ENCODE data around the gene NRROS. TPM values are rescaled to one million over a fixed set of nuclear protein-coding genes. Genes with fewer than 3 reads are reported as not detected.

Gene NRROS
- total RNA-seq, 1 donor from 2014 or later = 0.68 TPM

GRCh38 chr3:196602673-196603072 lies 36.8 kb upstream of the NRROS start:
- Mint-ChIP-seq H3K9me3 (no peaks in the 10 kb centered on the region), H3K4me3 (no peak overlapping the region), H3K36me3 (no peaks in the 10 kb centered on the region), H3K27ac (no peak overlapping the region), H3K27me3 (peaks cover 13% of the 10 kb centered on the region), H3K4me1 (ENCODE audit: unreplicated experiment) (no peaks in the 10 kb centered on the region)
- TF ChIP-seq CTCF (conservative IDR thresholded peaks at IDR 0.05) = no peak
- no peak for DNase-seq (ENCODE audit: extremely low spot score, unreplicated experiment)

GRCh38 chr3:196603683-196604082 lies 35.8 kb upstream of the NRROS start:
- H3K4me3 Mint-ChIP-seq = no peak overlapping the region
- no peaks in the 10 kb centered on the region for H3K36me3 Mint-ChIP-seq
- no peak for TF ChIP-seq CTCF (conservative IDR thresholded peaks at IDR 0.05)
- H3K27ac Mint-ChIP-seq = no peak overlapping the region
- no peak for DNase-seq (ENCODE audit: extremely low spot score, unreplicated experiment)
- H3K9me3 Mint-ChIP-seq = no peaks in the 10 kb centered on the region
- peaks cover 13% of the 10 kb centered on the region for H3K27me3 Mint-ChIP-seq
- H3K4me1 Mint-ChIP-seq (ENCODE audit: unreplicated experiment) = no peaks in the 10 kb centered on the region

- TF ChIP-seq CTCF (conservative IDR thresholded peaks at IDR 0.05) = no peak
- no peak for DNase-seq (ENCODE audit: extremely low spot score, unreplicated experiment)
- Mint-ChIP-seq H3K9me3 (no peaks in the 10 kb centered on the region), H3K27ac (no peak overlapping the region), H3K27me3 (peaks cover 13% of the 10 kb centered on the region), H3K36me3 (no peaks in the 10 kb centered on the region), H3K4me3 (no peak overlapping the region), H3K4me1 (ENCODE audit: unreplicated experiment) (peaks cover 3% of the 10 kb centered on the region)
Observed at GRCh38 chr3:196604548-196604947, 34.9 kb upstream of the NRROS start.

GRCh38 chr3:196608693-196609092 lies 30.8 kb upstream of the NRROS start:
- peaks cover 13% of the 10 kb centered on the region for H3K27me3 Mint-ChIP-seq
- no peaks in the 10 kb centered on the region for H3K36me3 Mint-ChIP-seq

GRCh38 chr3:196609343-196609775 lies 30.1 kb upstream of the NRROS start:
- Mint-ChIP-seq H3K4me1 (ENCODE audit: unreplicated experiment) (peaks cover 6% of the 10 kb centered on the region), H3K9me3 (no peaks in the 10 kb centered on the region), H3K4me3 (no peak overlapping the region), H3K27me3 (peaks cover 13% of the 10 kb centered on the region), H3K27ac (no peak overlapping the region), H3K36me3 (no peaks in the 10 kb centered on the region)
- peak; percentile 87 for DNase-seq (ENCODE audit: extremely low spot score, unreplicated experiment)
- peak; percentile 91 for TF ChIP-seq CTCF (conservative IDR thresholded peaks at IDR 0.05)

More at GRCh38 chr3:196608693-196609092, 30.8 kb upstream of the NRROS start:
- Mint-ChIP-seq H3K27ac (no peak overlapping the region), H3K4me1 (ENCODE audit: unreplicated experiment) (peaks cover 6% of the 10 kb centered on the region), H3K4me3 (no peak overlapping the region), H3K9me3 (no peaks in the 10 kb centered on the region)
- TF ChIP-seq CTCF (conservative IDR thresholded peaks at IDR 0.05) = no peak
- no peak for DNase-seq (ENCODE audit: extremely low spot score, unreplicated experiment)
